Heart right ventricle (tissue), 16 donors: Measurements from ENCODE around the gene SMIM10L2A. TPM values are rescaled to one million over a fixed set of nuclear protein-coding genes. Genes with fewer than 3 reads are reported as not detected.

Experiments
- ATAC-seq, 8 donors: fragments of 200-7000 bp; cut with Tn5 transposase; one replicate each; pipeline ENCODE4 v1.9.1; 2020; ENCODE audit warnings: mild to moderate bottlenecking in 8 of 8, moderate library complexity in 8 of 8, moderate number of reproducible peaks in 1 of 8
- DNase-seq, 2 donors: peaks; one replicate each; pipeline ENCODE4 v3.0.0-alpha.2; 2020
- H3K27ac ChIP-seq, 10 donors: fragments of 200-600 bp; sonication (generic) in 2 of 10; one replicate each; pipeline versions ENCODE4 v1.5.0 to v1.8.0; 2020 to 2022; ENCODE audit warnings: mild to moderate bottlenecking in 3 of 10
- H3K27me3 ChIP-seq, 7 donors: fragments of 200-600 bp; one replicate each; pipeline ENCODE4 v1.8.0; 2021 to 2022; ENCODE audit warnings: mild to moderate bottlenecking in 2 of 7
- H3K36me3 ChIP-seq, 9 donors: fragments of 200-600 bp; sonication (generic) in 1 of 9; one replicate each; pipeline versions ENCODE4 v1.5.0 to v1.8.0; 2020 to 2022; ENCODE audit warnings: mild to moderate bottlenecking in 2 of 9
- H3K4me1 ChIP-seq, 9 donors: fragments of 200-600 bp; sonication (generic) in 1 of 9; one replicate each; pipeline versions ENCODE4 v1.5.0 to v1.8.0; 2020 to 2022; ENCODE audit warnings: mild to moderate bottlenecking in 4 of 9
- H3K4me3 ChIP-seq, 10 donors: fragments of 200-600 bp; sonication (generic) in 2 of 10; one replicate each; pipeline versions ENCODE4 v1.5.0 to v1.8.0; 2020 to 2022; ENCODE audit warnings: mild to moderate bottlenecking in 7 of 10, moderate library complexity in 2 of 10
- H3K9me3 ChIP-seq, 11 donors: fragments of 200-600 bp in 10 of 11; sonication (generic) in 2 of 11; one replicate each; pipeline versions ENCODE4 v1.5.0 to v1.8.0; 2013 to 2022; ENCODE audit warnings: mild to moderate bottlenecking in 2 of 11, control low read depth in 1 of 11, moderate library complexity in 1 of 11
- CTCF ChIP-seq, 9 donors: fragments of 200-600 bp; sonication (generic) in 2 of 9; IDR thresholded peaks; one replicate each; pipeline versions ENCODE4 v1.5.0 to v1.8.0; 2021 to 2022; ENCODE audit warnings: antibody characterized with exemption in 9 of 9, mild to moderate bottlenecking in 5 of 9, moderate library complexity in 1 of 9
- WGBS, 2 donors: extraction: QIAGEN DNeasy Blood & Tissue Kit; methylation state at CpG; one replicate each; pipeline ENCODE4 v1.1.7; 2013; ENCODE audit warnings: inconsistent platforms in 1 of 2; 5-methylcytosine and 5-hydroxymethylcytosine counted together
- intact Hi-C, 10 donors: fragments of 100-400 bp; cut with DNase I; formaldehyde crosslinking; loops; one replicate each; pipeline versions ENCODE4 v1.11.1 to v1.14.2; 2022
- long read RNA-seq, 3 donors: library from polyadenylated mRNA; unstranded; transcript quantifications; one replicate each; pipeline ENCODE4 v2.0.0, GENCODE V29; 2020 to 2021
- polyA plus RNA-seq, 2 donors: library from polyadenylated mRNA; stranded (reverse); fragments of 200-250 nt; gene quantifications; one replicate each; pipeline ENCODE4 v1.2.3, GENCODE V29; 2013
- total RNA-seq, 10 donors: library from RNA; stranded (reverse); fragmentation: NEBNext Ultra II Directional in 3 of 10; extraction: Animal tissue kit (Norgen Biotek cat#: 25700) in 3 of 10; gene quantifications; one replicate each; pipeline versions ENCODE4 v1.2.1 to v1.2.4, GENCODE V29; 2021 to 2023
- donor health status: Arrhythmogenic right ventricular cardiomyopathy.
- donor health status: ischemic (EF 13 %, LVEDD 7.1; RV severe dilation, severe dysfunction).
- donor health status: healthy with polysubstance abuse.
- donor health status: DM: no; HTN: yes; CAD: no.
- donor health status: DM: no; HTN: no; CAD: no.
- donor health status: ischemic (EF 25% LVEDD 6.9; RV normal size, moderate dysfunction).
- donor health status: ischemic (EF 25% LVEDD 5.7; RV mildly dilated, moderate dysfunction).
- donor health status: healthy.
- donor health status: DM: yes; HTN: yes; CAD: no.
- donor health status: Ischemic cardiomyopathy.
- donor health status: ischemic (EF 35%, LVEDD 5.7; RV mildly dilated, moderate dysfunction).
- donor health status: nonischemic (EF 11% LVEDD 7.7; RV severe dilation, severe dysfunction).
- donor health status: DM: yes; HTN: yes; CAD: no.
- donor health status: PGD.
- donor health status: ischemic (EF 29% LVEDD 5.4; RV normal size, mild dysfunction).
- donor health status: nonischemic (EF 23%, LVEDD 6.1; RV moderate dilation, normal function).

SMIM10L2A gene
- total RNA-seq (1 to 10 TPM in 7 of 10 donors, under 1 TPM in 3; 0.58 to 2.5 (median 1.6) TPM), polyA plus RNA-seq (1 to 10 TPM in 1 of 2 donors, under 1 TPM in 1; 0.38 to 1.1 TPM)
- long read RNA-seq, donor 1, full-length matches to known transcripts, result 5 of 9 reads
- long read RNA-seq, donor 1, partial matches to known transcripts, result 0 of 9 reads
- long read RNA-seq, donor 1, other reads (novel, unspliced or antisense), result 4 of 9 reads
- long read RNA-seq, donor 2, full-length matches to known transcripts, result 5 of 5 reads
- long read RNA-seq, donor 2, partial matches to known transcripts, result 0 of 5 reads
- long read RNA-seq, donor 2, other reads (novel, unspliced or antisense), result 0 of 5 reads
- long read RNA-seq, donor 3, result 0 reads

GRCh38 chrX:135421932-135422809, at the start of gene SMIM10L2A:
Gene SMIM10L2A (plus strand): TSS chrX:135421944. CDS start chrX:135422132, 188 bp downstream.
- Histone ChIP-seq H3K4me3 (peak within 1 kb of the TSS; percentile 10 to 59 (median 53)), H3K36me3 (no peaks in the 10 kb centered on the region), H3K4me1 (peaks cover 0 to 5% (median 0%) of the 10 kb centered on the region in 9 donors), H3K27ac (peak within 1 kb of the TSS in 5 of 10 donors; percentile 23 to 35 (median 28)), H3K9me3 (no peaks in the 10 kb centered on the region), H3K27me3 (peaks cover 0 to 11% (median 0%) of the 10 kb centered on the region in 7 donors)
- ATAC-seq (peak in 1 of 8 donors; percentile 3), DNase-seq (no peak)
- WGBS, 2 donors, result 5 to 9% methylated on average over 25 to 95 of the region's 100 CpGs
- intact Hi-C loops, result no loop called here
- TF ChIP-seq CTCF (IDR thresholded peaks at IDR 0.05), result no peak

- TF ChIP-seq CTCF (IDR thresholded peaks at IDR 0.05), result no peak
- H3K36me3 ChIP-seq, result no peaks in the 10 kb centered on the region
- ATAC-seq (no peak), DNase-seq (no peak)
- no peaks in the 10 kb centered on the region for H3K4me1 ChIP-seq
- H3K27me3 ChIP-seq, result no peaks in the 10 kb centered on the region
- WGBS, 2 donors, result 88 to 92% methylated on average over 7 of the region's 7 CpGs
- H3K27ac ChIP-seq, result no peak overlapping the region
- no peak overlapping the region for H3K4me3 ChIP-seq
- peaks cover 0 to 4% (median 0%) of the 10 kb centered on the region in 11 donors for H3K9me3 ChIP-seq
- intact Hi-C loops, result no loop called here
Observed at GRCh38 chrX:135373357-135373756, 48.4 kb upstream of the SMIM10L2A start.

GRCh38 chrX:135382260-135382659, 39.5 kb upstream of the SMIM10L2A start:
- WGBS, 2 donors, result 69 to 83% methylated on average over 1 of the region's 1 CpG
- peak in 1 of 2 donors; percentile 46 for DNase-seq
- H3K27ac ChIP-seq, result peak overlapping the region in 9 of 10 donors; percentile 13 to 70 (median 58)
- H3K4me1 ChIP-seq, result peaks cover 0 to 8% (median 0%) of the 10 kb centered on the region in 9 donors
- peak in 6 of 8 donors; percentile 27 to 88 (median 76) for ATAC-seq
- no peaks in the 10 kb centered on the region for H3K27me3 ChIP-seq
- H3K9me3 ChIP-seq, result no peaks in the 10 kb centered on the region
- intact Hi-C loops, result no loop called here
- H3K36me3 ChIP-seq, result no peaks in the 10 kb centered on the region
- no peak overlapping the region for H3K4me3 ChIP-seq
- TF ChIP-seq CTCF (IDR thresholded peaks at IDR 0.05), result no peak

GRCh38 chrX:135383249-135383648, 38.5 kb upstream of the SMIM10L2A start:
- ATAC-seq (peak in 1 of 8 donors; percentile 30), DNase-seq (no peak)
- no peak for TF ChIP-seq CTCF (IDR thresholded peaks at IDR 0.05)
- no peaks in the 10 kb centered on the region for H3K27me3 ChIP-seq
- H3K27ac ChIP-seq, result peak overlapping the region in 5 of 10 donors; percentile 42 to 64 (median 58)
- H3K4me3 ChIP-seq, result no peak overlapping the region
- no peaks in the 10 kb centered on the region for H3K9me3 ChIP-seq
- H3K4me1 ChIP-seq, result peaks cover 0 to 8% (median 0%) of the 10 kb centered on the region in 9 donors
- no peaks in the 10 kb centered on the region for H3K36me3 ChIP-seq
- 76 to 77% methylated on average over 2 of the region's 2 CpGs for WGBS, 2 donors
- intact Hi-C loops, result no loop called here
